DMS114 treated with DMSO at 0.1 percent for 48 hours (cell line): ENCODE measurements around the gene NBR1.
"Not testable (repeated sequence)": the region's sequence is repeated elsewhere in the genome, so short reads cannot be mapped to it uniquely, and the experiment has no call there.

ENCODE experiments used
- DNase-seq: peaks from one replicate; lab custom pipeline; 2025; ENCODE audit not compliant: unreplicated experiment; lab: John Stamatoyannopoulos, UW

Gene NBR1

DNA sequence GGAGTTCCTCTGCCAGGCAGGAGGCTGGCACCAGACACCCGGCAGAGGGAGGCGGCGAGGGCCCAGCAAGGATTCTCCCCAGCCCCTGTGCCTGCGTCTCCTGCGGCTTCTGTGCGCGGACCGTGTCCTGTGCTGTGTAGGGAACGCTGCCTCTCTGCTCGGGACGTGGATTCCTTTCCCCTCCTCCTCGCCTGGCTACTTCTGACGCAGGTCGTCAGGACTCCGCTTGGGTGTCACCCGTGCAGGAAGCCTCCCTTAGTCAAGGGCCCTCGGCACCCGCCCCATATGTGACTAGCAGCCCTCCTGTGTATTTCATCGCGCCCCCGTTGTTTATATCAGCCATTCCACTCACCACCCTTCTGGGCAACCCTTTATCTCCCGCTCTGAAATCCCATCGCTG lies 75.4 kb downstream of the NBR1 start:
- not testable (repeated sequence) for DNase-seq
